ENCODE measurements around the gene SHPK. TPM values are rescaled to one million over a fixed set of nuclear protein-coding genes. Genes with fewer than 3 reads are reported as not detected.

SHPK gene
- total RNA-seq, 1 donor from 2014 or later, result 14.0 TPM

GRCh38 chr17:3657588-3657869 lies 21.5 kb upstream of the SHPK start:
- peak overlapping the region; percentile 90 for H3K27ac ChIP-seq
- peaks cover 0 to 3% of the 10 kb centered on the region in 2 donors for H3K36me3 ChIP-seq
- intact Hi-C loops (cut with DNase I), result no loop called here
- H3K27me3 ChIP-seq, result no peaks in the 10 kb centered on the region
- H3K4me1 ChIP-seq, result peaks cover 48% of the 10 kb centered on the region
- no peaks in the 10 kb centered on the region for H3K9me3 ChIP-seq
- no peak overlapping the region for H3K4me3 ChIP-seq
- TF ChIP-seq CTCF (IDR thresholded peaks at IDR 0.05) (no peak), POLR2A (IDR thresholded peaks at IDR 0.05) (no peak), POLR2AphosphoS5 (IDR thresholded peaks at IDR 0.05; ENCODE audit: insufficient read depth in 1 of 2, low read depth in 1 of 2) (no peak)
- DNase-seq (ENCODE audit: extremely low spot score in 2 of 2), result no peak

GRCh38 chr17:3656755-3657587 lies 20.9 kb upstream of the SHPK start:
- Histone ChIP-seq H3K36me3 (no peaks in the 10 kb centered on the region), H3K4me3 (no peak overlapping the region), H3K27me3 (no peaks in the 10 kb centered on the region), H3K4me1 (peaks cover 48% of the 10 kb centered on the region), H3K9me3 (no peaks in the 10 kb centered on the region), H3K27ac (peak overlapping the region; percentile 90)
- intact Hi-C loops (cut with DNase I), result no loop called here
- TF ChIP-seq POLR2AphosphoS5 (IDR thresholded peaks at IDR 0.05; ENCODE audit: insufficient read depth in 1 of 2, low read depth in 1 of 2), result no peak
- no peak for TF ChIP-seq CTCF (IDR thresholded peaks at IDR 0.05)
- no peak for TF ChIP-seq POLR2A (IDR thresholded peaks at IDR 0.05)
- no peak for DNase-seq (ENCODE audit: extremely low spot score in 2 of 2)

GRCh38 chr17:3656353-3656752 lies 20.3 kb upstream of the SHPK start:
- Histone ChIP-seq H3K36me3 (no peaks in the 10 kb centered on the region), H3K9me3 (no peaks in the 10 kb centered on the region), H3K27me3 (no peaks in the 10 kb centered on the region), H3K27ac (no peak overlapping the region), H3K4me3 (no peak overlapping the region), H3K4me1 (peaks cover 48% of the 10 kb centered on the region)
- intact Hi-C loops (cut with DNase I), result no loop called here
- TF ChIP-seq CTCF (IDR thresholded peaks at IDR 0.05), result no peak
- TF ChIP-seq POLR2A (IDR thresholded peaks at IDR 0.05), result no peak
- TF ChIP-seq POLR2AphosphoS5 (IDR thresholded peaks at IDR 0.05; ENCODE audit: insufficient read depth in 1 of 2, low read depth in 1 of 2), result no peak
- no peak for DNase-seq (ENCODE audit: extremely low spot score in 2 of 2)

- intact Hi-C loops (cut with DNase I), result no loop called here
- Histone ChIP-seq H3K9me3 (no peaks in the 10 kb centered on the region), H3K36me3 (no peaks in the 10 kb centered on the region), H3K27me3 (no peaks in the 10 kb centered on the region), H3K27ac (no peak overlapping the region), H3K4me3 (no peak overlapping the region), H3K4me1 (peaks cover 44% of the 10 kb centered on the region)
- TF ChIP-seq POLR2AphosphoS5 (IDR thresholded peaks at IDR 0.05; ENCODE audit: insufficient read depth in 1 of 2, low read depth in 1 of 2), result no peak
- TF ChIP-seq POLR2A (IDR thresholded peaks at IDR 0.05), result no peak
- no peak for TF ChIP-seq CTCF (IDR thresholded peaks at IDR 0.05)
- DNase-seq (ENCODE audit: extremely low spot score in 2 of 2), result no peak
Measured at GRCh38 chr17:3655766-3656165, 19.7 kb upstream of the SHPK start.
